Pancreas (tissue), 10 donors: ENCODE data around the gene PER2. TPM values are rescaled to one million over a fixed set of nuclear protein-coding genes. Genes with fewer than 3 reads are reported as not detected.
A peak's percentile ranks its signal among the peaks of the same experiment; 100 is the strongest.

Experiments used
- ATAC-seq, 4 donors: fragments of 200-7000 bp; cut with Tn5 transposase; one replicate each; pipeline versions ENCODE4 v1.8.0 to v1.9.1; 2020; ENCODE audit warnings: mild to moderate bottlenecking in 4 of 4, moderate library complexity in 4 of 4
- DNase-seq, 6 donors: peaks; one replicate each; pipeline ENCODE4 v3.0.0-alpha.2; 2020
- FAIRE-seq: peaks from 2 replicates; lab custom pipeline; 2012; peaks lifted over from hg19 to GRCh38; lab: Jason Lieb, UNC
- H3K27ac ChIP-seq, 4 donors: fragments of 200-600 bp; sonication (generic); 1 replicate in 3 of 4; 2 replicates in 1 of 4; pipeline versions ENCODE4 v1.5.0 to v1.8.0; 2020
- H3K27me3 ChIP-seq, 4 donors: fragments of 200-600 bp; one replicate each; pipeline ENCODE4 v1.8.0; 2021
- H3K36me3 ChIP-seq, 3 donors: fragments of 200-600 bp; sonication (generic) in 1 of 3; one replicate each; pipeline versions ENCODE4 v1.5.0 to v1.8.0; 2020 to 2021
- H3K4me1 ChIP-seq, 3 donors: fragments of 200-600 bp; one replicate each; pipeline ENCODE4 v1.8.0; 2021
- H3K4me3 ChIP-seq, 4 donors: fragments of 200-600 bp; sonication (generic) in 2 of 4; one replicate each; pipeline versions ENCODE4 v1.5.0 to v1.8.0; 2020 to 2021
- H3K9me3 ChIP-seq, 4 donors: fragments of 200-600 bp; one replicate each; pipeline ENCODE4 v1.8.0; 2021
- CTCF ChIP-seq, 4 donors: fragments of 200-600 bp; sonication (generic) in 3 of 4; IDR thresholded peaks; one replicate each; pipeline versions ENCODE4 v1.5.0 to v1.8.0; 2021; ENCODE audit warnings: antibody characterized with exemption in 4 of 4
- WGBS, 2 donors: extraction: QIAGEN DNeasy Blood & Tissue Kit; methylation state at CpG; one replicate each; pipeline ENCODE4 v1.1.7; 2013; 5-methylcytosine and 5-hydroxymethylcytosine counted together
- intact Hi-C, 3 donors: fragments of 100-400 bp; cut with DNase I; formaldehyde crosslinking; loops; one replicate each; pipeline versions ENCODE4 v1.11.1 to v1.14.2; 2022
- polyA plus RNA-seq, 2 donors: library from polyadenylated mRNA; stranded (reverse); fragments of 200-250 nt; gene quantifications; one replicate each; pipeline ENCODE4 v1.2.3, GENCODE V29; 2013
- total RNA-seq, 6 donors: library from RNA; stranded (reverse); fragmentation: NEBNext Ultra II Directional in 4 of 6; extraction: Animal tissue kit (Norgen Biotek cat#: 25700) in 4 of 6; gene quantifications; one replicate each; pipeline versions ENCODE4 v1.2.1 to v1.2.4, GENCODE V29; 2021 to 2023
- donor health status: healthy with polysubstance abuse.
- donor health status: DM: no; HTN: no; CAD: no; lungs with moderate emphysema.
- donor health status: DM: no; HTN: no; CAD: no.
- donor health status: control.
- donor health status: control.
- donor health status: Bipolar disorder and iron deficiency.
- donor health status: DM: yes; HTN: yes; CAD: no.
- donor health status: DM: no; HTN: no; CAD: no.
- donor health status: DM: no; HTN: no; CAD: no.
- donor health status: DM: yes; HTN: yes; CAD: no.

The PER2 gene
- total and polyA plus RNA-seq, 8 donors, result 6.9 to 12.2 (median 9.3) TPM

- DNase-seq (peak in 3 of 6 donors; percentile 16 to 44 (median 33)), ATAC-seq (no peak), FAIRE-seq (no peak)
- peaks cover 12 to 16% (median 12%) of the 10 kb centered on the region in 3 donors for H3K4me1 ChIP-seq
- H3K27me3 ChIP-seq, result no peaks in the 10 kb centered on the region
- TF ChIP-seq CTCF (IDR thresholded peaks at IDR 0.05), result no peak
- H3K4me3 ChIP-seq, result no peak overlapping the region
- no peaks in the 10 kb centered on the region for H3K9me3 ChIP-seq
- intact Hi-C loops, result no loop called here
- H3K27ac ChIP-seq, result no peak overlapping the region
- 87 to 91% methylated on average over 19 to 20 of the region's 21 CpGs for WGBS, 2 donors
- H3K36me3 ChIP-seq, result no peaks in the 10 kb centered on the region
Measured at GRCh38 chr2:238295144-238296112, 7.0 kb upstream of the PER2 start.

GRCh38 chr2:238294393-238295143, 6.2 kb upstream of the PER2 start:
- DNase-seq (peak in 4 of 6 donors; percentile 29 to 54 (median 36)), FAIRE-seq (no peak), ATAC-seq (peak; percentile 48 to 79 (median 68))
- intact Hi-C loops, result no loop called here
- WGBS, 2 donors, result 45 to 46% methylated on average over 17 of the region's 17 CpGs
- TF ChIP-seq CTCF (IDR thresholded peaks at IDR 0.05), result no peak
- no peaks in the 10 kb centered on the region for H3K9me3 ChIP-seq
- peaks cover 9 to 11% (median 11%) of the 10 kb centered on the region in 3 donors for H3K4me1 ChIP-seq
- H3K27ac ChIP-seq, result no peak overlapping the region
- H3K4me3 ChIP-seq, result no peak overlapping the region
- no peaks in the 10 kb centered on the region for H3K36me3 ChIP-seq
- no peaks in the 10 kb centered on the region for H3K27me3 ChIP-seq

GRCh38 chr2:238294046-238294392, 5.6 kb upstream of the PER2 start:
- H3K27ac ChIP-seq, result no peak overlapping the region
- H3K27me3 ChIP-seq, result no peaks in the 10 kb centered on the region
- no peaks in the 10 kb centered on the region for H3K9me3 ChIP-seq
- peaks cover 4 to 12% (median 11%) of the 10 kb centered on the region in 3 donors for H3K4me1 ChIP-seq
- H3K36me3 ChIP-seq, result no peaks in the 10 kb centered on the region
- 87% methylated on average over 9 of the region's 9 CpGs for WGBS, 2 donors
- FAIRE-seq, result no peak
- TF ChIP-seq CTCF (IDR thresholded peaks at IDR 0.05), result no peak
- DNase-seq, result peak in 1 of 6 donors; percentile 46
- intact Hi-C loops, result no loop called here
- H3K4me3 ChIP-seq, result no peak overlapping the region
- ATAC-seq, result no peak

GRCh38 chr2:238291550-238292281, 3.3 kb upstream of the PER2 start:
- 89 to 91% methylated on average over 8 of the region's 8 CpGs for WGBS, 2 donors
- Histone ChIP-seq H3K9me3 (no peaks in the 10 kb centered on the region), H3K4me1 (peaks cover 10 to 19% (median 18%) of the 10 kb centered on the region in 3 donors), H3K27ac (no peak overlapping the region), H3K27me3 (no peaks in the 10 kb centered on the region), H3K36me3 (no peaks in the 10 kb centered on the region), H3K4me3 (no peak overlapping the region)
- FAIRE-seq, result no peak
- intact Hi-C loops, result no loop called here
- peak in 2 of 6 donors; percentile 46 to 65 for DNase-seq
- no peak for TF ChIP-seq CTCF (IDR thresholded peaks at IDR 0.05)
- ATAC-seq, result no peak
